ENCODE data around the gene RC3H2.
"Not testable (repeated sequence)": the region's sequence is repeated elsewhere in the genome, so short reads cannot be mapped to it uniquely, and the experiment has no call there.

Gene RC3H2

DNA sequence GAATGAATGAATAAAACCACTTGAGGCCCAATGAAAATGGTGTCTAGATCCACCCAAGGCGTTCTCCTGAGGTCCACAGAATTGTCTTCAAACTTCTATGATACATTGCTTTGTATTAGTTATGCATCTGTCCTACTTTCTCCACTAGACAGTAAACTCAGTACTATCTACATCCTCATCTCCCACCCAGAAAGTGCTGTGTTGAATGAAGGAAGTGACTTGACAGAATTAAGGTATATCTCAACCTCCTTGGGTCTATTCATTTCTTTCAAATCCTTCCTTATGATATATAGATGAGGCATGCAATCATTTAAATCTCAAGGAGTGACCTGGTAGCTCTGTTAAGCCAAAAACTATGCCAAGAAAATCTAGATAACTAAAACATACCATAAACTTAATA, 61.0 kb downstream of the RC3H2 start:
- DNase-seq: no peak

DNA sequence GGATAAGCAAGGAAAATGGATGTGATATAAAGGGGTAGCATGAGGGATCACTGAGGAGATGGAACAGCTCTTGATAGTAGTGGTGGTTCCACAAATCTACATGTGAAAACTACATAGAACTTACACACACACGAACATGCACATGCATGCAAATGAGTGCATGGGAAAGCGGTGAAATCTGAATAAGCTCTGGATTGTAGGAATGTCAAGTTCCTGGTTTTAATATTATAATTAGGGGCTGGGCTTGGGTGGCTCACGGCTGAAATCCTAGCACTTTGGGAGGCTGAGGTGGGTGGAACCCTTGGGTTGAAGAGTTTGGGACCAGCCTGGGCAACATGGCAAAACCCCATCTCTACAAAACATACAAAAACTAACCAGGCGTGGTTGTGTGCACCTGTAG, 63.7 kb downstream of the RC3H2 start:
- no peak for DNase-seq

DNA sequence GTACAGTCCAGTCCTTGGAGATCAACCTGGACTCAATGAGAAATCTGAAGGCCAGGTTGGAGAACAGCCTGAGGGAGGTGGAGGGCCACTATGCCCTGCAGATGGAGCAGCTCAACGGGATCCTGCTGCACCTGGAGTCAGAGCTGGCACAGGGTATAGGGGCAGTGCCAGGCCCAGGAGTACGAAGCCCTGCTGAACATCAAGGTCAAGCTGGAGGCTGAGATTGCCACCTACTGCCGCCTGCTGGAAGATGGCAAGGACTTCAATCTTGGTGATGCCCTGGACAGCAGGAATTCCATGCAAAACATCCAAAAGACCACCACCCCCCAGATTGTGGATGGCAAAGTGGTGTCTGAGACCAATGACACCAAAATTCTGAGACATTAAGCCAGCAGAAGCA, 66.7 kb downstream of the RC3H2 start:
- DNase-seq: not testable (repeated sequence)

DNA sequence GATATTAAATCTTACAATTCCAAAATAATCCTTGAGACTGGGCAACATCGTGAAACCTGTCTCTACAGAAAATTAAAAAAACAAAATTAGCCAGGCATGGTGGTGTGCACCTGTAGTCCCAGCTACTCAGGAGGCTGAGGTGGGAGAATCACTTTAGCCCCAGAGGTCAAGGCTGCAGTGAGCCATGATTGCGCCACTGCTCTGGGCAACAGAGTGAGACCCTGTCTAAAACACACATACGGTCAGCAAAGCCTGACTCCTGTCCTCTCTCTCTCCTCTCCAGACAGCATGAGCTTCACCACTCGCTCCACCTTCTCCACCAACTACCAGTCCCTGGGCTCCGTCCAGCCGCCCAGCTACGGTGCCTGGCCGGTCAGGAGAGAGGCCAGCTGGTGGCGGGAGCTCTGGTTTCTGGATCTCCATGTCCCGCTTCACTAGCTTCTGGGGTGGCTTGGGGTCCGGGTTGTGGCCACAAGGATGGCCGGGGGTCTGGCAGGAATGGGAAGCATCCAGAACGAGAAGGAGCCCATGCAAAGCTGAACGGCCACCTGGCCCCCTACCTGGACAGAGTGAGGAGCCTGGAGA, 67.8 kb downstream of the RC3H2 start:
- DNase-seq: no peak

DNA sequence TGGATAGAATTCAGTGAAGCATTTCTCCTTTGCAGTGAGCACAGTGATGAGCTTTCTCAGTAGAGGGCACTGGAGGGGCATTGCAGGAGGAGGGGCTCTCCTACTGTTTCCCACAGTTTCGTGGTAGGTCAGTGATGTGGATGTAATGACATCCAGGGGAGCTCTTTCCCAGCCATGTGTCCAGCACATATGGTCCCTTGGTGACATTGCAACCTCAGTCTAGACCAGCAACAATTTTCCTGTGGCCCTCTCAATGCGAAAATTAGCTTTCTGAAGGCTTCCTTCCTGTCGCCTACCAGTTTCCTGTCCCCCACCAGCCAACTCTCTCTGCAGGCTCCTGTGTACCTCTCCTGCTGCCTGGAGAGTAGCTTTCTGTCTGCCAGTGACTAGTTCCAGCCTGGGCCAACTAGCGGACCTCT, 69.8 kb downstream of the RC3H2 start:
- no peak for DNase-seq

DNA sequence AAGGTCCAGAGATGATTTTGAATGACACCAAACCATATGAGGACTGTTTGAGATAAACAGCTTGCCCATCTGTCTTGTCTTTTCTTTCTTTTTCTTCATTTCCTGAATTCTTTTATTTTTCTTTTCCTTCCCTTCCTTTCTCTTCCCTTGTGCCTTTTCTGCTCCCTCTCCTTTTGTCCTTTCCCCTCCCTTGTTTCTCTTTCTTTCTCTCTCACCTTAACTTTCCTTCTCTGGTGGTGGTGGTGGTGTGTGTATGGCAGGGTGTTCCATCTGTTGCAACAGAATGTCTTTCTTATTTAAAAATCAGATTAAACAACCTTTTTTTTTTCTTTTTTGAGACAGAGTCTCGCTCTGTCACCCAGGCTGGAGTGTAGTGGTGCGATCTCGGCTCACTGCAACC, 73.0 kb downstream of the RC3H2 start:
- DNase-seq: no peak

DNA sequence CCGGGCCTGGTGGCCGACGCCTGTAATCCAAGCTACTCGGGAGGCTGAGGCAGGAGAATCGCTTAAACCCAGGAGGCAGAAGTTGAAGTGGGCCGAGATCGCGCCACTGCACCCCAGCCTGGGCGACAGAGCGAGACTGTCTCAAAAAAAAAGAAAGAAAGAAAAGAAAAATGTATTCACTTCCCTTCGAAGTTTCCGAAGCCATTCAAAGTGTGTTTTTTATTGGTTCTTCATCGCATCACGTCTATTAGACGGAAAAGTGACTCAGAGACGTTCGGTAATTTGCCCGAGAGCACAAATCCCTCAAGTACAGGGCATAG, 76.2 kb downstream of the RC3H2 start:
- not testable (repeated sequence) for DNase-seq

DNA sequence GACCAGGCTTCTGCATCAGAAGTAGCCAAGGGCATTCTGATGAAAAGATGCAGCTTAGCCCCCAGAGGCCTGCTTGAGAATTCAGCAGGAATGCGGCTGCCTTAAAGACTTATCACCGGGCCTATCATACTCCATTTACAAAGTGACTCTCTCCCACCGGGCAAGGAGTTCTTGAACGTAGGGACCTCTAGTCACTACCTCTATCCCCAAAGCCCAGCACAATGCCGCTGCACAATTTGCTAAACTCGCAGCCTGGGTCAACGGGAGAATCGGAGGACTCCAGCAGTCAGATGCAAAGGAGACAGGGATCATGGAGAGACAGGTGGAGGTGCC, 77.4 kb downstream of the RC3H2 start:
- DNase-seq: no peak

DNA sequence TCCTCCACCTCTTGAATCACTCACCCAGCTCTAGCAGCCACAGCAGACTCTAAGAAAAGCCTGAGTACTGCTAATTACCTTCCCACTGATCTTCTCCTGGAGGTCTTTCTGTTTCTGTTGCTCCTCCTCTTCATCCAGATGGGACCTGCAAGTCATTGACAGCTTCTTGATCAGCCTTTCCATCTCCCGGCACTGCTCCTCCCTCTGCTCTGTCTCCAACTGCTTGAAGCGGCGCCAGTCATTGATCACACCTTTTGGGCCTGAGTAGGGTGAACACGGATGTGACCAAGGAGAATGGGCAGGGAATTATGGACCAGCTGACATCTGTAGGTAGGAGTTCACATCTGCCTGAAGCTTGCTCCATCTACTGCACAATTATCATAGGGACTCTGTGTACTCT, 82.2 kb downstream of the RC3H2 start:
- no peak for DNase-seq

DNA sequence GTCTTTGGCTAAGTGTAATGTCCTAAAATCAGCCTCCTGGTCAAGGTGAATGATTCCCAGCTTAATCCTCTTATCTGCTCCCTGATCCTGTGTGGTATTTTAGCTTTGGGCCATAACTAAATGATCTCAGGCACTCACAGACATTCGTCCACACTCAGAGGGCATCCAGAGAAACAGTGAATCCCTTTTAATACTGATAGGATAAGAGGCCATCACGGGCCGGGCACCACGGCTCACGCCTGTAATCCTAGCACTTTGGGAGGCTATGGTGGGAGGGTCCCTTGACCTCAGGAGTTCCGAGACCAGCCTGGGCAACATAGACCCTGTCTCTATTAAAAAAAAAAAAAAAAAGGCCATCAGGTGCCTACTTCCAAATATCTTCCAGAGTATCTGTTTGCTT, 83.1 kb downstream of the RC3H2 start:
- no peak for DNase-seq

DNA sequence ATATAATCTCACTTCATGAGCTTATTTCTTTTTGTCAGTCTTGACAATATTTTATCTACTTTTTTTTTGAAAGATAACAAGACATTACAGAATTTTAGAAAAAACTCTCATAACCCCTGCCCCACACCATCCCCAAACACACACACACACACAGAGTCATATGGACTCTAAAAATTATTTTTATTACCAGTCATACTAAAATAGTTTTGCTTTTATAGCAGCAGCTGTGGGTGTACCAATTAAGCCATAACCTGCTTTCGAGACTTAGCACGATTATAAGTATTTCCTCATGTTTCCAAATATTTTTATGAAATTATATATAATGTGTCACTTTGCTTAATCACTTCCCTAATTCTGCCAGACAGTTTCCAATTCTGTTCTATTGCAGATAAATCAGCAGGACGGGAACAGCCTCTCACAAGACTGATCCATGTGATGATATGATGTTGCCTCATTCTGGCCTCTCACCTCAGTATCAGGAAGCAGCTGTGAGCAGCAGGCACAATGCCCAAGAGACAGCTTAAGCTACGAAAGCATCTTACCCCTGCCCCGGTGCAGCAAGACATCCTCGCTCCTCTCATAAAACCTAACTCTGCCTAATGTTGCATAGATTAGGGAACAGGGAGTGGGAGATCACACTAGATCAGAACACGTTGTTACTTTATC, 83.7 kb downstream of the RC3H2 start:
- DNase-seq: no peak

DNA sequence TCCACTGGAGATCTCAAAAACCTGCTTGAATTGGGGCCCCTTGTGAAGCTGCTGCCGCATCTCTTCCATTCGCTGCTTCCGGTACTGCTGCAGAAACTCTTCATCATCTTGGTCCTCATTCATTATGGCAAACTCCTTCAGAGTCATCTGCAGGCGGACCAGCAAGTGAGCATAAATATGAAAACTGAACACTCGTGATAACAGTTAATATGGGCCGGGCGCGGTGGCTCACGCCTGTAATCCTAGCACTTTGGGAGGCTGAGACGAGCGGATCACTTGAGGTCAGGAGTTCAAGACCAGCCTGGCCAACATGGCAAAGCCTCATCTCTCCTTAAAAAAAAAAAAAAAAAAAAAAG, 84.7 kb downstream of the RC3H2 start:
- DNase-seq: no peak

DNA sequence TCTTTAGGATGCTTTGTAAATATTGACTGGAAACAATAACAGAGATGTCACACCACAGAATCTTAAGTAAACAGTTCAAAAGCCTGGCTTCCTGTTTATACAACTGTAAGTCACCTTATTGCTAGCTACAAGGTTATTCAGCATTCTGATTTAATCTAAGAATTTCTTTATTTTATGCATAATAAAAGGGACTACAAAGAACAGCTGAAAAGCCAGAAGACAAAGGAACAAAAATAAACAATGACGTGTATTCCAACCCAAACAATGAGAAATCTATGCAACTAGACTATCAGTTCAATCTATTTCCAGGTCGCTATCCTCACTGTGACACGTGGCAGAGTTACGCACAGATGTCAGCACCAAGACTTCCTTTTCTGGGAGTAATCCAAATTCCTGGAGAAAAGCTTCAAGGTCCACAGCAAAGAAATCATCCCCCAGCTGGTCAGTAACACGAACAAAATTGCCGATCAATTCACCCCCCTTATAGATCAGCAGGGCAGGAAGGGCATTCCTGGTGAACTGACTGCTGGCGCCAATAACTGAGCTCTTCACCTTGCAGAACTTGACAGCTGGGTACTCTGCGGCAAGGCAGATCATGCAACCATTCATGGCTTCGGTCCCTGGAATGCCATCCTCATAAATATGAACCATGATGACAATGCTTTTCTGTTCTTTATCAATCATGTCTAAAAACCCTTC, 85.2 kb downstream of the RC3H2 start:
- DNase-seq: no peak

DNA sequence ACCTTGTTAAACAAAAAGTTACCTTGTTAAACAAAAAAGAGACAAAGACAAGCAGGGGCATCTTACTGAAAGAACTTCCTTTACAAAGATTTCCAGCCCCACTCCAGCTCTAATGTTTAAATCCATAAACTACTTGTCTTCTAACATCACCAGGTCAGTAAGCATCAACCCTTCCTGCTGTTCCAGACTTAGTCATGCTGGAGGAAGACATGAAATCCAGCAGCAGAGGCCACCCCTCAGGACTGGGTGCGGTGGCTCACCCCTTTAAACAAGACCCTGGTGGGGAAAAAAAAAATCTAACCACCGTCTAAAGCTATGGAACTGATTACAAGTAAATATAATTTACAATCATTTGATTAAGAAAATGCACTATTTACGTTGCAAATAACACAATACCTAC, 85.8 kb downstream of the RC3H2 start:
- no peak for DNase-seq

DNA sequence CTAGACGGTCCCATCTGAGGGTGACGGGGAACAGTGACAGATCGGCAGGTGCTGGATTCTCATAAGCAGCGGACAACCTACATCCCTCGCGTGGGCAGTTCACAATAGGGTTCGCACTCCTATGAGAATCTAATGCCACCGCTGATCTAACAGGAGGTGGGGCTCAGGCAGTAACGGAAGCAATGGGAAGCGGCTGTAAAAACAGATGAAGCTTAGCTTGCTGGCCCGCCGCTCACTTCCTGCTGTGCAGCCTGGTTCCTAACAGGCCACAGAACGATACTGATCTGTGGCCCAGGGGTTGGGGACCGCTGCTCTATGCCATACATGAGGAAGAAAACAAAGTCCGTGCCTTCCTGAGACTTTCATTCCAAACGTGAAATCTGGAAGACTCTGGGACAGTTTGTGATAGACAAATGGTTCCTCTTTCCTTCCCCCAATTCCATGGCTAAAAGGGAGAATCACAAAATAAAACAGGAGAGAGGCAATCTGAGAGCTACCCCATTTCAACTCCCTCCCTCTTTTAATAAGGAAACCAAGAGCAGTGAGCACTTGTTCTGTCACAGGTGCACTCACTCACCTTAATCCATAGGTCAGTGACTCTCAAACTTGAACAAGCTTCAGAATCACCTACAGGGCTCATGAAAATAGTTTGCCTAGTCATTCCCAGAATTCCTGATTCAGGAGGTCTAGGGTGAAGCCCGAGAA, 88.8 kb downstream of the RC3H2 start:
- peak; percentile 52 for DNase-seq

DNA sequence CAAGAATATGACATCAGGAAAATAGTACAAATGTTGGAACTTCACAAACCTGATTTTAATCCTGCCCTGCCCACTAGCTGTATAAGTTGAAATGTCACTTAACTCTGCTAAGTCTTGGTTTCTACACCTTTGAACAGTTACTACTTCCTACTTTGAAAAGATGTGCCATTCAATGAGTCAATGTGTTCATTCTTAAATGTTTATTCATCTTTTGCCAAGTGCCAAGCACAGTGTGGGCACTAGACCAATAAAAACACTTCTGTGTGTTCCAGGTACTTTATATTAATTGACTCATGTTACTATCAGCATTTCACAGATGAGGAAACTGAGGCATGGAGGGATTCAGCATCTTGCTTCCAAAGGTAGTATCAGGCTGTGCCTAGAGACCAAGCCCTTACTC, 89.6 kb downstream of the RC3H2 start:
- no peak for DNase-seq

DNA sequence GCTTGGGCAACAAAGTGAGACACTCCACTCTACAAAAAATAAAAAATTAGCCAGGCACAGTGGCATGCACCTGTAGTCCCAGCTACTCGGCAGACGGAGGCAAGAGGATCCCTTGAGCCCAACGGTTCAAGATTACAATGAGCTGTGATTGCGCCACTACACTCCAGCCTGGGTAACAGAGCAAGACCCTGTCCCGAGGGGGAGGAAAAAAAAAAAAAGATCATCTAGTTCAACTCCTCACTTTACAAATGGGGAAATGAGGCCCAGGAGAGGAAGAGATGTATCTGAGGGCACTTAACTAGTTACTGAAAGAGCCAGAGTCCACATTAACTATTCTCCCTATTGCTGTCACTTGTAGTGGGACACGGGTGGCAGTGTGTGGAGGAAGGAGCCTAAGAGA, 90.6 kb downstream of the RC3H2 start:
- no peak for DNase-seq

DNA sequence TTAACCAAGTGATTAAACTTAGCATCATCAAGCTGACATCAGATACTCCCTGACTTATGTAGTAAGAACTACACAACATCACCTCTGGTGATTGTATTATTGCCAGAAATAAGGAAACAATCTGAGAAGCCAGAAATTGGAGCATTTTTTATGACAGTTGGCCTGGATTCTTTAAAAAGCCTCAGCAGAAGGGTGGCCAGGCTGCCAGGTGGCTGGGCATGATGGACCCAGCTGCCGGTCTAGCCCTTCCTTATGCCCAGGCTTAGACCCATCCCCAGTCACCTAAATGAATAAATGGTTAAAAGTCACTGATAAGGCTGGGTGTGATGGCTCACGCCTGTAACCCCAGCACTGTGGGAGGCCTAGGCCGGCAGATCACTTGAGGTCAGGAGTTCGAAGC, 92.4 kb downstream of the RC3H2 start:
- DNase-seq: no peak

DNA sequence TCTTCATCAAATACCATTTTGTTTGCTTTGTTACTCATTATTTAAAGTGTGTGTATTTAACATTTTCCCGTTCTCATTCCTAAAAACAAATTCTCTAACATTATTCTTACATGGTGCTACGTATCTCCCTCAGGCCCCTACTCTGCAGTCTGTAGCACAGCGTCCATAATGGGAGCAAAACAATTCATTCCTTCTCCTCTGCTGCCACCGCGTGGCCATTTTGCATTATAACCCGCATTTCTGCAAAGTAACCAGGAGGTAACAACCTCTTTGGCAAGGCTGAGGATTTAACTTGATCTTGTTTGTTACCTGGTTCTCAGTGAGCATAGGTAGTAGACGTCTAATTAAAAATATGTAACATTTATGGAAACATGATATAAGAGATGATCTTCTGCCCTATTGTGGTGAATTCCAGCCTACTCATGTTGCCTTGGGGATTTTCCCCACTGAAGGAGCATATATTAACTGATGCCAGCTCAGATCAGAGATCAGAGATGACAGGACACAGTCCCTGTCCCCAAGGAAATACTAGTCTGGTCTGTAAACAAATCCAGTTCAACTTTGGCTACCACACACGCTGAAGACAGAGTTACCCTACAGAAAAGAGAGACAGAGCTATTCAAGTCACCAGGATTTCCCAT, 94.7 kb downstream of the RC3H2 start:
- DNase-seq: peak; percentile 81

DNA sequence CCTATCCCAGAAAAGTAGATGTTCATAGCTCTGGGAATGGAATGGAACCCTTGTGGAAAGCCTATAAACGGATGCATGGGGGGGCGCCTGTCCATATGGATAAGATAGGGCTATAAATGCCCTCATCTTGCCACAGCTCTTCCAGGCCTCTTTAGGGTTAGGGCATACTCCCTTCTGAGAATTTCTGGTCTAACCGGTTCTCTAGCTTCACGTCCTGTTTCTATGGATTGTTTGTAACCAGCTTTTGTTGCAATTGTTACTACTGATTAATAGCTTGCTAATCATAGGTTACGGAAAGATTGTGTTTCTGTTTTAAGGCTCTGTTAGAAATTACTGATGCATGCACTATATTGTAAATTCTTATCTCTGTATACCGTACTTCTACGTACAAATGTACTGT, 95.9 kb downstream of the RC3H2 start:
- not testable (repeated sequence) for DNase-seq

DNA sequence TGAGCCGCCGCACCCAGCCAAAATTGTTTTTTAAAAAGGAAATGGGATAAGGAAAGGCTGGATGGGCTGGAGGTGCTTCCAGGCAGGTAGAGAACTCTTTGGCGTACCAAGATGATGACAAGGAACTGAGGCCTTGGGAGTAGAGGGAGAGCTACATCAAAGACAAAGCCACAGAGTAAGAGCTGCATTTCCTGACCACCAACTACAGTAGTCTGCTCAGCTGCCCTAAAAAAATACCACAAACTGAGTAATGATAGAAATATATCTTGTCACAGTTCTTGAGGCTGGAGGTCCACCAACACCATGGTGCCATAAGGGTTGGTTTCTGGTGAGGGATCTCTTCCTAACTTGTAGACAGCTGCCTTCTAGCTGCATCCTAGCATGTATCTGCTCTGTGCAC, 97.0 kb downstream of the RC3H2 start:
- DNase-seq: no peak

DNA sequence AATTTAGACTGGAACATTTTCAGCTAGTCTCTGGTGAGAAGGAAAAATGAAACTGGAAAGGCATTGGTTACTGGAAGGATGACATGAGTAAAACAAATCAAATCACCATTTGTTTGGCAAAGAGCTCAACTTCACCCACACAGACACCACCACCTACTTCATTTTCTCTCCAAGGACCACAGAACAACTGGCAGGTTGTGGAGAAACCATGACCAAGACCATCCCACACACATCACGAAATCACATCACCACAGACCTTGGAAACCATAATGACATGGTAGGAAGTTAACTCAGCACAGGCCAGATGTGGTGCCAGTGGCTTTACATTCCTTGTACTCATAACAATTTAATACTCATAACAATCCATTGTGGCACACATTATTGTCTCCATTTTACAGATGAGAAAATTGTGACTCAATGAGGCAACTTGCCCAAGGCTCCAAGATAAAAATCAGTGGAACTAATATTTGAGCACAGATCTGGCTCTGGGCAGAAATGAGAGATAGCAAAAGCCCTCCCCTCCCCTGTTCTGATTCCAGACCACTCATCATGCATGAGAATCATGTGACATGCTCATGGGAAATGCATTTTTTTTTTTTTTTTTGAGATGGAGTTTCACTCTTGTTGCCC, 97.8 kb downstream of the RC3H2 start:
- DNase-seq: no peak

DNA sequence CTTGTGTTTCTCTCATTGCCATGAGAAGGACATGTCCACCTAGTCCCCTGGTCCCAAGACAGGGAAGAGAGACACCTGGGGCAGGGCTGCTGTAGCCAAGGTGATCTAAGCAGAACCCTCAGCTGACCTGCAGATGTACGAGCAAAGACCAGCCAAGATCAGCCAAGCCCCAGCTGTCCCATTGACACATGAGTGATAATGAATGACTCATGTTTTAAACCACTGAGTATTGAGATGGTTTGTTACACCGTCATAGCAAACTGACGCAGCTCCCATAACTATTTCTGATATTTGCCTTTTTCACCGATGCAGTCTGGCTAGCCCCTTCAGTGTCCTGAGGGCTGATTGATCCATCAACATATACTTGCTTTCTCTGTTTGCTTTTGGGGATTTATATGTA, 98.5 kb downstream of the RC3H2 start:
- DNase-seq: no peak

All from CD4-positive, alpha-beta T cell treated with Interleukin-10 for 1 hour (primary cell).